ENCODE data around the gene WTAP. TPM values are rescaled to one million over a fixed set of nuclear protein-coding genes. Genes with fewer than 3 reads are reported as not detected.

WTAP gene
- total RNA-seq, 1 experiment from 2014 or later = 142 TPM

DNA sequence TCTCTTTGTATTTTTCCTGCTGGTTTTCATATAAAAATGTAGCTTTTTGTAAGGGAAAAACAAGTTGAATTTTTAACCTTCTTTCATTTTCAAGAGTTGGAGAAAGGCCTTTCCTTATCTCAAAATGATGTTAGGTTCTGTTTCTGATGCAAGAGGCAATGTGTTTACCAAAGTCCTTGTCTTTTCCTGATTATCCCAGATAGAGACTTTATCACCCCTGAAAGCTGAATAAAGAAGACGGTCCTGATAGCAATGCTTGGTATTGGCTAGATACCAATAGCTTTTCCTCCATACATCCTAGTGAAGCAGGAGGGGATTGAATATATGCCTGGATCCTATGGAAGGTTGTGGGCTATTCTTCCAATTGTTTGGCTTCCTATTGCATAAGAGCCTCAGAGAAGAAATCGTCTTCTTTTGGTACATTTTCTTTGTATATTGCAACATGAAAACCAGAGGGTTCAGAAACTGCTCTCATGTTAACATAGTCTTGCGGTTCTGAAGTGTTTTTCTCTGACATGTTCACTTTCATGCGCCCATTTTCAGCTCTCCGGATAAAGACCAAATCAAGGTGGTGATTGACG is 78.2 kb downstream of the WTAP start:
- TF ChIP-seq CTCF (IDR thresholded peaks at IDR 0.05; ENCODE audit: unreplicated experiment) = no peak
- intact Hi-C loops (cut with micrococcal nuclease) = loop anchor here (2.0 kb wide), 1 partner anchor 15 kb away; the partner anchor contains the start of gene MRPL18
- H3K36me3 Mint-ChIP-seq (ENCODE audit: insufficient read depth, unreplicated experiment) = no peaks in the 10 kb centered on the region
- BruUV-seq (replicated peaks) = no TSS peak
- H3K4me1 Mint-ChIP-seq (ENCODE audit: insufficient read depth, unreplicated experiment) = peaks cover 16% of the 10 kb centered on the region
- H3K27me3 Mint-ChIP-seq (ENCODE audit: insufficient read depth, unreplicated experiment) = no peaks in the 10 kb centered on the region
- DNase-seq (ENCODE audit: unreplicated experiment) = no peak
- ChIA-PET CTCF (interaction anchor here (0.6 to 1.3 kb wide), 6 partner anchors 9 to 85 kb away, joined by 3 to 5 read pairs (median 3); no protein-coding TSS in a partner anchor), POLR2A (interaction anchor here (0.7 to 5.4 kb wide), 6 partner anchors 9 to 236 kb away, joined by 3 to 82 read pairs (median 3); partner anchors contain the start of genes MRPL18 and TCP1)
- H3K9me3 Mint-ChIP-seq (ENCODE audit: unreplicated experiment) = no peaks in the 10 kb centered on the region
- no peak overlapping the region for H3K4me3 Mint-ChIP-seq (ENCODE audit: unreplicated experiment)
- peak overlapping the region; percentile 49 for H3K27ac Mint-ChIP-seq (ENCODE audit: low read depth, unreplicated experiment)

Other genes with a start within 250 kb of the WTAP start
- 424 and 600 TPM in 2 replicates for gene SOD2, start 34.3 kb upstream of the WTAP start, total RNA-seq (2022)
- gene ACAT2, start 34.5 kb downstream of the WTAP start, total RNA-seq (2022) = 13.4 and 46.0 TPM in 2 replicates
- gene TCP1, start 62.1 kb downstream of the WTAP start, total RNA-seq (2022) = 341 and 351 TPM in 2 replicates
- gene MRPL18, start 63.0 kb downstream of the WTAP start, total RNA-seq (2022) = 108 and 120 TPM in 2 replicates
- gene PNLDC1, start 72.8 kb downstream of the WTAP start, total RNA-seq (2022) = not detected in 2 replicates
- gene MAS1, start 163.5 kb downstream of the WTAP start, total RNA-seq (2022) = not detected in 2 replicates
- 160 and 234 TPM in 2 replicates for gene IGF2R, start 241.6 kb downstream of the WTAP start, total RNA-seq (2022)